CD1c-positive myeloid dendritic cell (primary cell): Measurements from ENCODE around the gene PLEKHA5.
A peak's percentile ranks its signal among the peaks of the same experiment; 100 is the strongest.
"Not testable (repeated sequence)": the region's sequence is repeated elsewhere in the genome, so short reads cannot be mapped to it uniquely, and the experiment has no call there.

Experiments
- DNase-seq: peaks from one replicate; pipeline ENCODE4 v3.0.0-alpha.2; 2016; ENCODE audit errors: extremely low spot score

PLEKHA5 gene, protein sequence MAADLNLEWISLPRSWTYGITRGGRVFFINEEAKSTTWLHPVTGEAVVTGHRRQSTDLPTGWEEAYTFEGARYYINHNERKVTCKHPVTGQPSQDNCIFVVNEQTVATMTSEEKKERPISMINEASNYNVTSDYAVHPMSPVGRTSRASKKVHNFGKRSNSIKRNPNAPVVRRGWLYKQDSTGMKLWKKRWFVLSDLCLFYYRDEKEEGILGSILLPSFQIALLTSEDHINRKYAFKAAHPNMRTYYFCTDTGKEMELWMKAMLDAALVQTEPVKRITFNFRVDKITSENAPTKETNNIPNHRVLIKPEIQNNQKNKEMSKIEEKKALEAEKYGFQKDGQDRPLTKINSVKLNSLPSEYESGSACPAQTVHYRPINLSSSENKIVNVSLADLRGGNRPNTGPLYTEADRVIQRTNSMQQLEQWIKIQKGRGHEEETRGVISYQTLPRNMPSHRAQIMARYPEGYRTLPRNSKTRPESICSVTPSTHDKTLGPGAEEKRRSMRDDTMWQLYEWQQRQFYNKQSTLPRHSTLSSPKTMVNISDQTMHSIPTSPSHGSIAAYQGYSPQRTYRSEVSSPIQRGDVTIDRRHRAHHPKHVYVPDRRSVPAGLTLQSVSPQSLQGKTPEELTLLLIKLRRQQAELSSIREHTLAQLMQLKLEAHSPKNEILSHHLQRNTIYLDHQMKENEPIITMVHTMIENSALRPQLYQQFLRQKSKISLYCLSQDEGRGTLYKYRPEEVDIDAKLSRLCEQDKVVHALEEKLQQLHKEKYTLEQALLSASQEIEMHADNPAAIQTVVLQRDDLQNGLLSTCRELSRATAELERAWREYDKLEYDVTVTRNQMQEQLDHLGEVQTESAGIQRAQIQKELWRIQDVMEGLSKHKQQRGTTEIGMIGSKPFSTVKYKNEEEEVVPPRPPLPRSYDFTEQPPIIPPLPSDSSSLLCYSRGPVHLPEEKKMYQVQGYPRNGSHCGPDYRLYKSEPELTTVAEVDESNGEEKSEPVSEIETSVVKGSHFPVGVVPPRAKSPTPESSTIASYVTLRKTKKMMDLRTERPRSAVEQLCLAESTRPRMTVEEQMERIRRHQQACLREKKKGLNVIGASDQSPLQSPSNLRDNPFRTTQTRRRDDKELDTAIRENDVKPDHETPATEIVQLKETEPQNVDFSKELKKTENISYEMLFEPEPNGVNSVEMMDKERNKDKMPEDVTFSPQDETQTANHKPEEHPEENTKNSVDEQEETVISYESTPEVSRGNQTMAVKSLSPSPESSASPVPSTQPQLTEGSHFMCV

DNA sequence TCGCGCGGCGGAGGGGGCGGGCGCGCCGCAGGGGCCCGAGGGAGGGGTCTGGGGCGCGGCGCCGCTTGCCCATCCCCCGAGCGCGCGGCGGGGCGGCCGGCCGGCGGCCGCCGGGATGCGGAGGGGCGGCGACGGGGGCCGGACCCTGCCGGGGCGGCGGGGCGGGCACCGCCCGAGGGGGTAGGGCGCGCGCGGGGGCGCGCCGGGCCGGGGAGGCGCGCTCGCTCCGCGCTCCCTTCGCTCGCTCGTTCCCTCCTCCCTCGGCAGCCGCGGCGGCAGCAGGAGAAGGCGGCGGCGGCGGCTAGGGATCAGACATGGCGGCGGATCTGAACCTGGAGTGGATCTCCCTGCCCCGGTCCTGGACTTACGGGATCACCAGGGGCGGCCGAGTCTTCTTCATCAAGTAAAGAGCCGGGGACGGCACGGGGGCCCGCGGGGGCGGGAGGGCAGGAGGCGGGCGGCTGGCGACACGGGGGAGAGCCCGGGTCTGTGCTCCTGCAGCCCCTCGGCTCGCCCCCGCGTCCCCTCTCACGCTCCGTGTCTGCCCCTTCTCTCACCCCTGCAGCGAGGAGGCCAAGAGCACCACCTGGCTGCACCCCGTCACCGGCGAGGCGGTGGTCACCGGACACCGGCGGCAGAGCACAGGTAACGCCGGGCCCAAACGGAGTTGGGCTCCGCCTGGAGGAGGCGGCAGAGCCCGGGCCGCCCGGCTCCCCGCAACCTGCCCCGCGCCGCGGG is at the start of gene PLEKHA5:
TSS of gene PLEKHA5 (plus strand) at position 248 of the 738 bp plus-strand sequence. CDS start at position 315, 67 bp downstream.
- DNase-seq = peak; percentile 48

- DNase-seq = no peak
Measured at GRCh38 chr12:19080918-19081317, 48.6 kb upstream of the PLEKHA5 start.

GRCh38 chr12:19082365-19082911 is 47.1 kb upstream of the PLEKHA5 start:
- no peak for DNase-seq

DNA sequence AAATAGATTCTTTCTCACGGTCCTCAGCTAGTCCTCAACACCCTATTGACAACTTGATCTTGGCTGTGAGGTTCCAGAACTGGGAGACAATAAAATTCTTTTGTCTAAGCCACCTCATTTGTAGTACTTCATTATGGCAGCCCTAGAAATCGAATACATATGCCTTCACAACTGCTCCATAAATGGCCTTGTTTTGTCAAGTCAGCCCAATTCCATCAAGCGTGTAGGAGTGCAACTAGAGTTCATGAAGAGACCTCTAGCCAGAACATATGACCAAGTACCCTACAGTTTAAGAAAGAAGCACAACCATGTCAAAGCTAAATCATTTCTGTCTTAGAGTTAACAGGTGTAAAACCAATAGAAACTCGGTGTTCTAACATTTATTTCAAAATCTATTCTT is 45.0 kb upstream of the PLEKHA5 start:
- no peak for DNase-seq

- no peak for DNase-seq
Measured at GRCh38 chr12:19085090-19085489, 44.4 kb upstream of the PLEKHA5 start.

DNA sequence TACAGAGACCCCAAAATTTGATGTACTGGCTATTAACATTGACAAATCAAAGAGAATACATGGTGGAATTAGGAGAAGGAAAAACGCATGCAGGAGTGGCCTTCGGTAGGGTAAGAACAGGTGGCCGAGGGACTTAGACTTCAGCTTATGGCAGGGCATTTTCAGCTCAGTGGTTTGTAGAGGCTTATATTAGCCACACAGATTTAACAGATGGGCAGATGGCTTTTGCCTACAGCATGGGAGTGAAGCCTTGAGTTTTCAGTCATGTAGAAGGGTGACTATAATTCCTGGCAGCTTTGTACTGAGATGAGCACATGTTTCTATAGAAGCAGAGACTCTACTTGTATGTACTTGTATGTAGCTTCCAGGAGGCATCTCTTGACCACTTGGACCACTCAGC is 40.9 kb upstream of the PLEKHA5 start:
- no peak for DNase-seq

GRCh38 chr12:19092482-19092881 is 37.1 kb upstream of the PLEKHA5 start:
- not testable (repeated sequence) for DNase-seq

DNA sequence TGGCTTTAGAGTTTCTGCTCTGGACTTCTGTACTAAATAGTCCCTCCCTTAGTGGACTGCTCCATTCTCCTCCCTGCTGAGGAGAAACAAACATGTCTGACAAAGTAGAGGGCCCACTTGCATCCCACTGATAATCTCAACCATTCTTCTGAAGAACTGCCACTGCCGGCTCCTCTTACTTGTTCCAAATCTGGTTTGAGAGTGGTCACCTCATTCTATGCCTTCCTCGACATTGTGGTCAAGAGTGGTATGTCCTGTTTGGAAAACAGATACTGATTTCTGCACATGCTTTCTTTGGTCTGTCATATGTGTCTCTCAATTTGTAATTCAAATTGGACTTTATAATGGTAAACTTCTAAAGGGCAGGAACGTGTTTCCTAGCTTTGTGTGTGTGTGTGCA is 36.3 kb upstream of the PLEKHA5 start:
- DNase-seq = no peak

DNA sequence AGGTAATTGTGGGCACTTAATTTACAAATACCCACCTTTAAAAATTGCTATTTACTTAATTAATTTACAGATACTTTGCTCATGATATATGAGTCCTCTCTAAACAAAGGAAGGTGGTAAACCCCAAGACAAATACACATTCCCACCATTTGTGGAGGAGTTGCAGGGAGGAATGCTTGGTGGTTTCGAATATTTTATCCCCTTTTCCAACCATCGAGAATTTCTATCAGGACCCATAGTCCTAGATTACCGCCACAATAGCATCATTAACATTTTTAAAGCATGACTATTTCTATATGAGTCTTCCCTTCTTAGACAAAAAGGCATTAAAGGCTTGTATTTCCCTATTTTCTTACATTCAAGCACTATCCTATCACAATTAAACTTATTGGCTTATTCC is 34.2 kb upstream of the PLEKHA5 start:
- DNase-seq = no peak

- no peak for DNase-seq
Measured at GRCh38 chr12:19095756-19096480, 33.6 kb upstream of the PLEKHA5 start.

DNA sequence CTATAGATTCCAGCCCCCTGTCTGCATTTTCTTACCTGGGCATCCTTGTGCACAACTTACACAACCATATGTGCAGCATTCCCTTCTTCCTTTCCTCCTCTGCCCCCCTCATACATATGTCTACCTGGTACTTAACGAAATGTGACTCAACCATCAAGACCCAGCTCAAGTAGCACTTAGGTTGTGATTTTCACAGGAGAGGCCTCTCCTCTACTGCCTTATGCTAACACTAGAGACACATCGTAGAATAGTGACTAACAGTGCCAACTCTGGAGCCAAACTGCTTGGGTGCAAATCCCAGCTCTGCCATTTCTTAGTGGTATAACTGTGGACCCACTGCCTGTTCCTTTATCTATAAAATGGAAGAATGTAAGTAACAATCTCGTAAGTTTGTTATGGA is 24.1 kb upstream of the PLEKHA5 start:
- no peak for DNase-seq

DNA sequence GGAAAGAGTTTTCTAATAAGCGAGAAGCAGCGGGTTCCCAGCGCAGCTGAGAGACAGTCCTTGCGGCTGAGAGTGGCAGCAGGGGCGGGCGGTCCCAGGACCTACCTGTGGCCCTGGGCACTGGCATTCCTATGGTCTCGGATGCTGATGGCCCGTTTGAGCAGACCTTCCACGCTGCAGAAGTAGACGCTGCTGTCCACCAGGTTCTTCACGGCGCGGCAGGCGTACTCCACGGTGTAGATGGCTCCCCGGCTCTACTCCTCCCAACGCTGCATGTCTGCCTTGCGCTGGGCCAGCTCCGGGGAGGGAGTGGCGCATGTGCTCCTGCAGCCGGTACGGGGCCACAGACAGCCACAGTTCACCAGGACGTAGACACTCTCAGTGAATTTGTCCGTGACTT is 21.8 kb upstream of the PLEKHA5 start:
- no peak for DNase-seq

GRCh38 chr12:19110221-19110940 is 19.2 kb upstream of the PLEKHA5 start:
- no peak for DNase-seq

DNA sequence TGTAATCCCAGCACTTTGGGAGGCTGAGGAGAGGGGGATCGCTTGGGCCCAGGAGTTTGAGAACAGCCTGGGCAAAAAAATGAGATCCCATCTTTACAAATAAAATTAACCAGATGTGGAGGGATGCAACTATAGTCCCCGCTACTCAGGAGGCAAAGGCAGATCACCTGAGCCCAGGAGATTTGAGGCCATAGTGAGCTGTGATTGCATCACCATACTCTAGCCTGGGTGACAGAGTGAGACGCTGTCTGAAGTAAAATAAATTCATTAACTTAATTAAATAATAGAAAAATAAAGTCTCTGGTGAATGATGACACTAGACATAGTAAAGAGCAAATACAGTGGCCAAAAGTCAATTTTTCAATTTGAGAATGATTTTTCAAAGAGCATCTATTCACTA is 16.1 kb upstream of the PLEKHA5 start:
- no peak for DNase-seq

DNA sequence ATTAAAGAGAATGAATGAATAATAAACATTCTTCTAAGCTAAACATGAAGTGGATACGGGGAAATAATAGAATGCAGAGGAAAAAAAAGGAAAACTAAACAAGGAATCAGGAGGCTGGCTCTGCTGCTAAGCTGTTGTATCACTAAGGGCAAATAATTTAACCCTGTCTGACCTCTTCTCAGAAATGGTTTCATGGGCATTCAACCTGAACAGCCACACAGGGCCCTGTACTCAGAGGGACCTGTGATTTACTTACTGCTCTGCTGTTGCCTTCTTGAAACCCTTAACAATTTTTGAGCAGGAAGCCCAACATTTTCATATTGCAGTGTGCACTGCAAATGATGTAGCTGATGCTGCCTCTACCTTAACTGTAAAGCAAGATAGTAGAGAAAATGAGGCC is 14.2 kb upstream of the PLEKHA5 start:
- no peak for DNase-seq

DNA sequence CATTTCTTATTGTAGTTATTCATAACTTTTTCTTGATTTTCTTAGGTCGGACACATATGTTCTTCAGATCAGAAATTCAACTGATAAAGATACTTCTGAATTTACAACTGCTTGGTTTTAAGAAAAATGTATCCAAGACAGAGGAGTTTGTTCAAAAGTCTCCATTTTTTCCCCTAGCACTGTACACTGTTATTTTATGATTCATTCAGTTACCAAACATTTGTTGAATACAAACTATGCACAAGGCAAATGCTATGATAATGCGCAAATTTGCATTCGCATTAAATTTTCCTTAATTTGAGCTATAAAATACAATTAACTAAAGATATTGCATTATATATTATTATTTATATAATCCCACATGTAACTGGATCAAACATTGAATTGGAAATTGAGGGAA is 10.1 kb upstream of the PLEKHA5 start:
- no peak for DNase-seq

DNA sequence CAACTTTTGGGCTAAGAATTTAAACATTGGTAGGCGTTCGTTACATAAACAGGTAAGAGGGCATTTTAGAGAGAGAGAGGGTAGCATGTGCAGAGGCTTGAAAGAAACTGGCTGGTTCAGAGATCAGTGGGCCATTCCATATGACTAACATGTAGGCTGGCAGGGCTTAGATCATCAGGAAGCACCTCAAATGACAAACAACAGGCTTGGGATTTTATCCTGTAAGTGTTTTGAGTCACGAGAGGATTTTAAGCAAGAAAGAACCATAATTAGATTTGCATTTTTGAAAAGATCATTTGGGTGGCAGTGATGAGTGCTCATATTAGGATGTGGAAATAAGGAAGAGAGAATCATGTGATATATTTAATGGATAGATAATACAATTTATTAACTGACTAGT is 8.7 kb upstream of the PLEKHA5 start:
- DNase-seq = no peak

DNA sequence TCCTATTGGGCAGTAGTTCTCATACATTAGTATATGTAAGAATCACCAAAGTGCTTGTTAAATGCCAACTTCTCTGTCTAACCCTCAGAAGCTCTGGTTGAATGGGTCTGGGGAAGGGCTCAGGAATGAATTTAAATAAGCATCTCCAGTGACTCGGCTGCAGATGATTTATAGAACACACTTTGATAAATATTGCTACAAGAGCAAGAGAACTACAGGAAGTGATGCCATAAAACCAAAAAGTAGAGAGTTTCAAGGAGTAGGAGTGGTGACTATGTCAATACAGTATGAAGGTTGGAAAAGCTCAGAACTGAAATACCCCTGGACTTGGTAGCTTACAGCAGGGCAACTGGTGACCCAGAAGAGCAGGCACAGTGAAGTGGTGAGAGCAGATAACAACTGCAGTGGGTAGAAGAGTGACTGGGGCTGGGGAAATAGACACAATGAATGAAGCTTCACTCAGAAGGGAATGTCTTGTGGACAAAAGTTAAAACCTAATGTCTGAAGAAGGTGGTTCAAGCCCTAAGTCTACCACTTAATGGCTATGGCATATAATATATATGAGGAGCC is 8.0 kb upstream of the PLEKHA5 start:
- no peak for DNase-seq

DNA sequence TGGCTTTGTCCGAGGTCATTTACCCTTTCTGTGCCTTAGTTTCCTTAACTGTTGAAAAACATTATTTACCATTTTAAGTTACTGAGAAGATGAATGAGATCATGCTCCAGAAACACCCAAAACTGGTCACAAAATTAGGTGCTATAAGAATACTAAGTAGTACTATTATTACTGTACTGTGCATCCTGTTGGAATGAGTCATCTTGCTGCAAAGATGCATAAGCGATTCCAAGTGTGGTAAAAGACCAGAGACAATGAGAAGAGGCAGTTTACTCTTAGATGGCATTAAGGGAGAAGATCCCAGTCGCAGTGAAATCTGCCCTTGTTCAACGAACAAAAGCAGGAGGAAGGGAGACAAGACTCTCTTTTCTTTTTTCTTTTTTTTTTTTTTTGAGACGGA is 4.2 kb upstream of the PLEKHA5 start:
- no peak for DNase-seq
